ENCODE data around the gene RPL7A.
"Not testable (repeated sequence)": the region's sequence is repeated elsewhere in the genome, so short reads cannot be mapped to it uniquely, and the experiment has no call there.

RPL7A gene

GRCh38 chr9:133392308-133392707 is 44.3 kb downstream of the RPL7A start:
- DNase-seq: not testable (repeated sequence)

- no peak for DNase-seq
Observed at GRCh38 chr9:133393399-133393798, 45.4 kb downstream of the RPL7A start.

- no peak for DNase-seq
Observed at GRCh38 chr9:133394687-133395271, 46.8 kb downstream of the RPL7A start.

GRCh38 chr9:133396952-133397351 is 48.9 kb downstream of the RPL7A start:
- DNase-seq: no peak

- no peak for DNase-seq
Observed at GRCh38 chr9:133397370-133397769, 49.4 kb downstream of the RPL7A start.

- no peak for DNase-seq
Observed at GRCh38 chr9:133397895-133398294, 49.9 kb downstream of the RPL7A start.

- DNase-seq: no peak
Observed at GRCh38 chr9:133400292-133400691, 52.3 kb downstream of the RPL7A start.

Data from GF-D8 (cell line).